ENCODE measurements around the gene CD86.
"Not testable (repeated sequence)": the region's sequence is repeated elsewhere in the genome, so short reads cannot be mapped to it uniquely, and the experiment has no call there.

Gene CD86

GRCh38 chr3:122055215-122055614 is at the start of gene CD86:
Gene CD86 (plus strand): TSS chr3:122055362. CDS start chr3:122055490, 128 bp downstream.
- DNase-seq (ENCODE audit: low spot score), result no peak

DNA sequence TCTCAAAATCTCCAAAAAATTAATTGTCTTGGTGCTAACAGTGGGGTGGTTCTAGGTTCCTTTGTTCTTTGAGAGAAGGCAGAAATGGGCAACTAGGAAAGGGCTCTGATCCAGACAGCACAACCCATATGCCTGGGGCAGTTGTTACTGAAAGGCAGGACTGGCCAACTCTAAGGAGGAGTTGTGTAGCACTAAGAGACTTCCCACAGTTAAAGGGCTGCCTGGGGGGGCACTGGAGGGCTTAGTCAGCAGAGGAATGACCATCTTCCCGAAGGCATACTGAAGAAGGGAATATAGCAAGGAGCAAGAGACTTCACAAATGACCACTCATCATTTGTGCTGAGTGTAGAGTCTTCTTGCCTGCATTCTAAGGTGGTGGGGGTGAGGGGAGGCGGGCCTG is 48.9 kb upstream of the CD86 start:
- DNase-seq (ENCODE audit: low spot score), result no peak

- no peak for DNase-seq (ENCODE audit: low spot score)
Measured at GRCh38 chr3:122008166-122008565, 47.0 kb upstream of the CD86 start.

- no peak for DNase-seq (ENCODE audit: low spot score)
Measured at GRCh38 chr3:122010506-122010905, 44.7 kb upstream of the CD86 start.

GRCh38 chr3:122011396-122011795 is 43.8 kb upstream of the CD86 start:
- no peak for DNase-seq (ENCODE audit: low spot score)

DNA sequence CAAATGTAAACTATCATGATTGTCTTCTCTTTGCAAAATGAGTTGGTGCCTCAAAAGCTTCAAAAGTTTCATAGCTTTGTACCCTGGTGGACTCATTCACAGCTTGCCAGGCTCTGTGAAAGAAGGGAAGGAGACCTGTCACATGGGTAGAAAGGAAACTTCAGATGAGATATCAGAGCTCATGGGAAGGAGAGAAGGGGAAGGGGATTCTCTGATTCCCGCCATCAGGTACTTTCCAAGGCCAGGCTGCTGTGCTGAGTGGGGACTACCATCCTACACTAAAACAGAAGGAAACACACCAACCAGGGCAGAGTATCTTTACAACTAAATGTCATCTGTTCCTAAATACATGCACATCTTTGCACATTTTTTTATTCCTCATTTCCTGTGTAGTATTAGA is 42.3 kb upstream of the CD86 start:
- no peak for DNase-seq (ENCODE audit: low spot score)

GRCh38 chr3:122013448-122013925 is 41.7 kb upstream of the CD86 start:
- DNase-seq (ENCODE audit: low spot score), result no peak

- no peak for DNase-seq (ENCODE audit: low spot score)
Measured at GRCh38 chr3:122014741-122015140, 40.4 kb upstream of the CD86 start.

DNA sequence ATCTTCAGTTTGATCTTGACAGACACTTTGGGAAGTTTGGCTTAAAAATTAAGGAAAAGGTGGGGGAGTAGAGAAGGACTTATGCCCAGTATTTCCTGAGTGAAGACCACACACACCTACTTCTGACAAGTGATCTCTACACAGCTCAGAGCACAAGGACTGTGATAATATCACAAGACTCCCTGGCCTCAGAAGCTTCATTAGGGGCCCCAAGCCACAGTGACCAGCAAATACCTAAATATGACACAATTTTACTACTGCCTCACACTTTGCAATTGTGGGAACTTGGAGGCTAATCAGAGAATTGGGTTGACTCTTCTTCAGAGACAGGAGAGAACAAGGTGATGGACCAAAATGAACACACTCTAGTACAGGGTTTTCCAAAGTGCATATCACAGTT is 35.7 kb upstream of the CD86 start:
- DNase-seq (ENCODE audit: low spot score), result no peak

GRCh38 chr3:122021037-122021436 is 34.1 kb upstream of the CD86 start:
- DNase-seq (ENCODE audit: low spot score), result no peak

DNA sequence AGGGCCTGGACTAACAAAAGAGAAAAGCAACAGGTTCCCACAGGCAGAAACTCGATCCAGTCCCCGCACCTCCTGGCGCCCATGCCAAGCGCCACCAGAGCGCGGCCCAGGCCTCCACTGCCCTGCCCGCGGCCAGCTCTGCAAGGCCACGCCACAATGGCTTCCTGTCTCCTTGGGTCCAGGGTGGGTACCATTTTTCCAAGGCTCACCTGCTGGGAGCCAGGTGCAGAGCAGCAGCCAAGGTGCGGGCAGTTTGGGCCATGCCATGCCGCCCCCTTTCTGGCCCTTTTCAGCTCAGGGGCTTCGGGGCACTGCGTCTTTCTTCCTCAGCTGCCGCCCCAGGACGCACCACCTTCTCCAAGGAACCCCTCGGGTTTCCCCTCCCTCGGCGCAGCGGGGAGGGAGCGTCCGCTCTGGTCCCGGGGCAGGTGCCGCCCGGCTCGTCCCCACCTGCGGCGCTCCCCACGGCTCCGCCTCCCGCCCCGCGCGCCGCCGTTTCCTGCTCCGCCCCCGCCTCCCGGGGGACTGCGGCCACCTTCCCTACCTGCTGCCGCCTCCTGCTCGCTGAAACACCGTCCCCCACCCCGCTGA is 33.3 kb upstream of the CD86 start, which contains the start of gene ILDR1:
Gene ILDR1, minus strand, starts transcription at position 437 of the 591 bp plus-strand sequence. Its CDS starts 170 bp downstream, at position 267.
- no peak for DNase-seq (ENCODE audit: low spot score)

GRCh38 chr3:122023335-122023910 is 31.7 kb upstream of the CD86 start:
- no peak for DNase-seq (ENCODE audit: low spot score)

- no peak for DNase-seq (ENCODE audit: low spot score)
Measured at GRCh38 chr3:122024800-122025199, 30.4 kb upstream of the CD86 start.

DNA sequence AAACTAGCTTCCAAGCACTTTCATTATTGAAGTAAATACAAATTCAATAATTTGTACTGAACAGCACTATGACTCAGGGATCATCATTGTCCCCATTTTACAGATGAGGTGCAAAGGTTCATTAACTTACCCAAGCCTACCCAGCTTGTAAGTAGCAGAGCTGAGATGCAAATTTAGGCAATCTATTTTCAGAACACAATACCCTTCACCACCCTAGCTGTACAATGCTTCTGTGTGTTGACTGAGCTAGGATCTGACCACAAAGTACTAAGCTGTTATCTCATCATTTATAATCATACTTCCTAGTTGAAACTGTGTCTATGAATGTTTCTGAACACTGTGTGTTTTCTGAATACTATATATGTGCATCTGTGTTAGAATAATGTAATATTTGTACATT is 29.9 kb upstream of the CD86 start:
- no peak for DNase-seq (ENCODE audit: low spot score)

- DNase-seq (ENCODE audit: low spot score), result peak; percentile 40
Measured at GRCh38 chr3:122030381-122031122, 24.6 kb upstream of the CD86 start.

DNA sequence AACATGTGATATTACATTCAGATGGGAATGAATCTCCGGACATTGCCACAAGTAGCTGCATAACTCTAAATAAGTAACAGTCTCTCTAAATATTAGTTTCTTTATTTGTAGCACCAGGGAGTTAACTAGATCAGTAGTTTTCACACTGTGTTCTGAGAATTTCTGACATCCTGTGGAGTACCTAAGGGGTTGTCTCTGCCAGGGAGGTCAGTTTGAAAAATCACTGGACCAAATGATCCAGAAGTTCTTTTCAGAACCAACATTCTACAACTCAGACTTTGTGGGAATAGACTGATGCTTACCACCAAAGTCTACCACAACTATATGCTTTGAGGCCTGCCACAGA is 24.1 kb upstream of the CD86 start:
- DNase-seq (ENCODE audit: low spot score), result no peak

DNA sequence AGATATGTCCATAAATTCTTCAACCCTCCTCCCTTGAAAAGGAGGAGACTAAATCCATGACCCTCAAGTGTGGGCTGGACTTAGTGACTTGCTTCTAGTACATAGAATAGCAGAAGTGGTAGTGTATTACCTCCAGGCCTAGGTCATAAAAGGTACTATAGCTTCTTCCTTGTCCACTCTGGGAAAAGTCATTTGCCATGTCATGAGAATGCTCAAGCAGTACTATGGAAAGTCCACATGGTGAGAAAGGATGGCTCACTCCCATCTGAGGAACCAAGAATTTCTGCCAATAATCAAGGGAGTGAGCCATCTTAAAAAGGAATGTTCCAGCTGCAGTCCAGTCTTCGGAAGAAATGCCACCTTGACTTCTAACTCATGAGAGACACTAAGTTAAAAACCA is 22.6 kb upstream of the CD86 start:
- no peak for DNase-seq (ENCODE audit: low spot score)

- DNase-seq (ENCODE audit: low spot score), result no peak
Measured at GRCh38 chr3:122033023-122033422, 22.1 kb upstream of the CD86 start.

GRCh38 chr3:122047296-122047695 is 7.9 kb upstream of the CD86 start:
- DNase-seq (ENCODE audit: low spot score), result not testable (repeated sequence)

- not testable (repeated sequence) for DNase-seq (ENCODE audit: low spot score)
Measured at GRCh38 chr3:122047773-122048172, 7.4 kb upstream of the CD86 start.

DNA sequence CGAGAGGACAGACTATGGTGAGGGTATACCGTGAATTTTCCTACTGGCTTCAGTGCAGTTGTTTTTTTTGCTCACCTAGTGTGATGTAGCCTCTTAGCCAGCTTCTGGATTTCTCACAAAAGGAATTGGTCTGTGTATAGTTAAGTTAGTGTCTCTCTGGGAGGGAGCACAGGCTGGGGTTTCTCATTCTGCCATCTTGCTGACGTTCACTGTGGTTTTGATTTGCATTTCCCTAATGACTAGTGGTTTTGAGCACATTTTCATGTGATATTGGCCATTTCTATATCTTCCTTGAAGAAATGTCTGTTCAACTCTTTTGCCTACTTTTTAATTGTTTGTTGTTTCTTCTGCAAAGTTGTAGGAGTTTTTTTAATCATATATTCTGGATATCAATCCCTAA is 2.2 kb upstream of the CD86 start:
- DNase-seq (ENCODE audit: low spot score), result no peak

DNA sequence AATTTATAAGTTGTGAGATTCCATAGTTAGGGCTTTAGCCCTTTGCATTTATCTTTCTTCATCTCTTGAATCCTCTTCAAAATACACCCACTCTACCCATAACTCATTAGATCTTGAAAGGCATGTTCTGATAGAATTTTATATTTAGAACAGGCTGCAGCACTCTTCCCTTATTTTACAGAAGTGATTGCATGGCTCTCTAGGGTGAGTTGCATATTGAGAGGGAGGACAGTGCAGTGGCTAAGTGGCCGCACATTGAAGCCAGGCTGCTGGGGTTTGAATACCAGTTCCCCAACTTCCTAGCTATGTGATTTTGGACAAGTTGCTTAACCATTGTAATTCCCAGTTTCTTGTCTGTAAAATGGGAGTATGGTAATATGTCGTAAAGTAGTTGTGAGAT is 2.5 kb downstream of the CD86 start:
- DNase-seq (ENCODE audit: low spot score), result no peak

DNA sequence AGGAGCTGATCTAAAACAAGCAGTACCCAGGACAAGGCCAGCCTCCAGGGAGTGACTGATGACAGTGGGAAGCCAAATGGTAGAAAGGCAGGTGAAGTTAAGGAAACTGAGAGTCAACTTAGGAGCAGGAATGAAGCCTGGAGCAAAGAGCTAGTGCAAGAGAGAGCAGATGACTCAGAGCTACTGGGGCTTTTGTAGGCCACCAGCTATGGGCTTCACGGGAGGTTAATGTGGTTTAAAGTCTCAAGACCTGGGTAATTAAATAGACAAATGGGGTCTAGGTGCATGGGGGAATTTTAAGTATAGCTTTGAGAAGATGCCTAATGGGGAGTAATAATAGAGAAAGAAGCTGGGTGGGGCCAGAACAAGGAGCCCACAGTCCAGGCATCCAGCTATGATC is 3.1 kb downstream of the CD86 start:
- no peak for DNase-seq (ENCODE audit: low spot score)

Data from GM03348 (cell line).